Activated B cell treated with CpG ODN at 0.5 μM for 24 hours (primary cell): Measurements from ENCODE around the gene R3HDM2. TPM values are rescaled to one million over a fixed set of nuclear protein-coding genes. Genes with fewer than 3 reads are reported as not detected.
"Not testable (repeated sequence)": the region's sequence is repeated elsewhere in the genome, so short reads cannot be mapped to it uniquely, and the experiment has no call there.

ENCODE experiments used
- ATAC-seq: fragments of 200-7000 bp; cut with Tn5 transposase; one replicate; pipeline ENCODE4 v1.10.0; 2021; ENCODE audit warnings: low read depth, mild to moderate bottlenecking, moderate library complexity
- CTCF ChIA-PET: fragments of 350-600 bp; sonication (Branson Sonifier 250); formaldehyde crosslinking; loops from one replicate; lab custom pipeline; 2021; ENCODE audit warnings: antibody characterized with exemption; lab: Charles Lee
- POLR2A ChIA-PET: fragments of 350-600 bp; sonication (Branson Sonifier 250); formaldehyde crosslinking; loops from one replicate; lab custom pipeline; 2021; ENCODE audit warnings: antibody characterized with exemption; lab: Charles Lee
- DNase-seq: peaks from one replicate; pipeline ENCODE4 v3.0.0; 2022
- H3K27ac Mint-ChIP-seq: one replicate; pipeline ENCODE4 v1.8.0; 2020; ENCODE audit warnings: mixed read lengths
- H3K27me3 Mint-ChIP-seq: one replicate; pipeline ENCODE4 v1.8.0; 2021; ENCODE audit warnings: mixed read lengths
- H3K36me3 Mint-ChIP-seq: one replicate; pipeline ENCODE4 v1.8.0; 2021; ENCODE audit warnings: low read depth, mixed read lengths
- H3K4me1 Mint-ChIP-seq: one replicate; pipeline ENCODE4 v1.8.0; 2021; ENCODE audit warnings: mixed read lengths
- H3K4me3 Mint-ChIP-seq: one replicate; pipeline ENCODE4 v1.8.0; 2020; ENCODE audit warnings: mild to moderate bottlenecking, mixed read lengths
- H3K9me3 Mint-ChIP-seq: one replicate; pipeline ENCODE4 v1.8.0; 2020; ENCODE audit warnings: mixed read lengths
- CTCF ChIP-seq: fragments of 200-600 bp; IDR thresholded peaks from one replicate; pipeline ENCODE4 v1.8.0; 2022; ENCODE audit warnings: antibody characterized with exemption, mild to moderate bottlenecking
- intact Hi-C: fragments of 100-400 bp; cut with micrococcal nuclease; formaldehyde crosslinking; loops from one replicate; pipeline ENCODE4 v1.15.1; 2024
- total RNA-seq: library from RNA; stranded (reverse); gene quantifications from 2 replicates; pipeline ENCODE4 v1.2.3, GENCODE V29; 2022

Gene R3HDM2
- total RNA-seq, 1 donor from 2014 or later: 75.6 TPM

- ATAC-seq (no peak), DNase-seq (no peak)
- CTCF ChIA-PET: interaction anchor here (1.3 kb wide), 1 partner anchor 33 kb away, joined by 3 read pairs; no protein-coding TSS in a partner anchor
- no peak for TF ChIP-seq CTCF
- no peak overlapping the region for H3K27ac Mint-ChIP-seq
- H3K36me3 Mint-ChIP-seq: peaks cover 36% of the 10 kb centered on the region
- H3K27me3 Mint-ChIP-seq: no peaks in the 10 kb centered on the region
- POLR2A ChIA-PET: interaction anchor here (0.6 kb wide), 2 partner anchors 283 to 1155 kb away, joined by 4 to 8 read pairs; no protein-coding TSS in a partner anchor
- H3K9me3 Mint-ChIP-seq: no peaks in the 10 kb centered on the region
- peaks cover 27% of the 10 kb centered on the region for H3K4me1 Mint-ChIP-seq
- no peak overlapping the region for H3K4me3 Mint-ChIP-seq
- intact Hi-C loops: no loop called here
Measured at GRCh38 chr12:57419495-57419894, 11.3 kb downstream of the R3HDM2 start.

GRCh38 chr12:57418255-57418654 is 12.6 kb downstream of the R3HDM2 start:
- H3K27ac Mint-ChIP-seq: no peak overlapping the region
- peaks cover 27% of the 10 kb centered on the region for H3K4me1 Mint-ChIP-seq
- no peak for TF ChIP-seq CTCF
- no peak for DNase-seq
- H3K36me3 Mint-ChIP-seq: peaks cover 37% of the 10 kb centered on the region
- H3K9me3 Mint-ChIP-seq: no peaks in the 10 kb centered on the region
- ChIA-PET POLR2A (interaction anchor here (0.6 kb wide), 1 partner anchor 18 kb away, joined by 8 read pairs; no protein-coding TSS in a partner anchor), CTCF (interaction anchor here (0.5 to 1.0 kb wide), 2 partner anchors 22 to 37 kb away, joined by 3 read pairs; partner anchors contain the start of gene INHBE)
- ATAC-seq: no peak
- intact Hi-C loops: no loop called here
- H3K27me3 Mint-ChIP-seq: no peaks in the 10 kb centered on the region
- H3K4me3 Mint-ChIP-seq: no peak overlapping the region

GRCh38 chr12:57416039-57416996 is 14.5 kb downstream of the R3HDM2 start:
- TF ChIP-seq CTCF: no peak
- intact Hi-C loops: no loop called here
- no peaks in the 10 kb centered on the region for H3K27me3 Mint-ChIP-seq
- H3K36me3 Mint-ChIP-seq: peaks cover 32% of the 10 kb centered on the region
- POLR2A ChIA-PET: interaction anchor here (0.6 kb wide), 1 partner anchor 137 kb away, joined by 4 read pairs; no protein-coding TSS in a partner anchor
- H3K27ac Mint-ChIP-seq: no peak overlapping the region
- peaks cover 31% of the 10 kb centered on the region for H3K4me1 Mint-ChIP-seq
- DNase-seq (no peak), ATAC-seq (no peak)
- H3K9me3 Mint-ChIP-seq: no peaks in the 10 kb centered on the region
- CTCF ChIA-PET: no interaction called here
- H3K4me3 Mint-ChIP-seq: no peak overlapping the region

GRCh38 chr12:57415088-57415487 is 15.8 kb downstream of the R3HDM2 start:
- POLR2A ChIA-PET: no interaction called here
- Mint-ChIP-seq H3K4me3 (no peak overlapping the region), H3K36me3 (peaks cover 29% of the 10 kb centered on the region), H3K9me3 (no peaks in the 10 kb centered on the region), H3K27ac (no peak overlapping the region), H3K4me1 (peaks cover 35% of the 10 kb centered on the region), H3K27me3 (no peaks in the 10 kb centered on the region)
- ATAC-seq: no peak
- DNase-seq: no peak
- CTCF ChIA-PET: no interaction called here
- no peak for TF ChIP-seq CTCF
- intact Hi-C loops: no loop called here

- H3K4me3 Mint-ChIP-seq, POLR2A ChIA-PET, ATAC-seq, H3K27ac Mint-ChIP-seq, H3K9me3 Mint-ChIP-seq, DNase-seq, H3K27me3 Mint-ChIP-seq: not testable (repeated sequence)
- Mint-ChIP-seq H3K4me1 (peaks cover 35% of the 10 kb centered on the region), H3K36me3 (peaks cover 23% of the 10 kb centered on the region)
- CTCF ChIA-PET: interaction anchor here (0.7 kb wide), 1 partner anchor 39 kb away, joined by 3 read pairs; no protein-coding TSS in a partner anchor
- intact Hi-C loops: loop anchor here (5.0 kb wide), 1 partner anchor 37 kb away; no protein-coding TSS in a partner anchor
Measured at GRCh38 chr12:57414160-57414559, 16.7 kb downstream of the R3HDM2 start.
